Activated CD8-positive, alpha-beta memory T cell treated with anti-CD3 and anti-CD28 coated beads for 48 hours (primary cell): ENCODE data around the gene VAT1.
"Not testable (repeated sequence)": the region's sequence is repeated elsewhere in the genome, so short reads cannot be mapped to it uniquely, and the experiment has no call there.

Source experiments
- DNase-seq, 3 experiments: peaks; one replicate each; pipeline ENCODE4 v3.0.0-alpha.2; 2020; ENCODE audit warnings: low read depth in 2 of 3, low spot score in 2 of 3

Gene VAT1

GRCh38 chr17:42975701-42976100 is 46.5 kb downstream of the VAT1 start:
- not testable (repeated sequence) for DNase-seq

DNA sequence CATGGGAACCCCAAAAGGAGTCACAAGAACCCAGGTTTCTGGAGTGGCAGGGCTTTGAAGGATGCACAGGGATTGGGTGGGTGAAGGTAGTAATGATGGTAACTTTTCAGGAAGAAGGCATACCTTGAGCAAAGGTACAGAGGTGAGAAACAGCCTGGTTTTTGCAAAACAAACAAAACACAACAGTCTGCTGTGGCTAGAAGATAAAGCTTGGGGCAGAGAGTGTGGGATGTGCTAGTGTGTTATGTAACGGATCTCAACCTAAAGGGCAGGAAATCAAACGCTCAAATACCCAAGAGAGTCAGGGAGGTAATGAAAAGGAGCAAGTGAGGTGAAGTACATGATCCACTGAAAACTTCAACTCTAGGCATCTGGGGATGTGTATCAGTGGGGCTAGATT is 46.9 kb downstream of the VAT1 start:
- DNase-seq, result no peak

DNA sequence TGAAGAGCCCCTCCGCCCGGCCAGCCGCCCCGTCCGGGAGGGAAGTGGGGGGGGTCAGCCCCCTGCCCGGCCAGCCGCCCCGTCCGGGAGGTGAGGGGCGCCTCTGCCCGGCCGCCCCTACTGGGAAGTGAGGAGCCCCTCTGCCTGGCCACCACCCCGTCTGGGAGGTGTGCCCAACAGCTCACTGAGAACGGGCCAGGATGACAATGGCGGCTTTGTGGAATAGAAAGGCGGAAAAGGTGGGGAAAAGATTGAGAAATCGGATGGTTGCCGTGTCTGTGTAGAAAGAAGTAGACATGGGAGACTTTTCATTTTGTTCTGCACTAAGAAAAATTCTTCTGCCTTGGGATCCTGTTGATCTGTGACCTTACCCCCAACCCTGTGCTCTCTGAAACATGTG is 48.9 kb downstream of the VAT1 start:
- not testable (repeated sequence) for DNase-seq

GRCh38 chr17:42971589-42971988 is 50.6 kb downstream of the VAT1 start:
- DNase-seq, result no peak

DNA sequence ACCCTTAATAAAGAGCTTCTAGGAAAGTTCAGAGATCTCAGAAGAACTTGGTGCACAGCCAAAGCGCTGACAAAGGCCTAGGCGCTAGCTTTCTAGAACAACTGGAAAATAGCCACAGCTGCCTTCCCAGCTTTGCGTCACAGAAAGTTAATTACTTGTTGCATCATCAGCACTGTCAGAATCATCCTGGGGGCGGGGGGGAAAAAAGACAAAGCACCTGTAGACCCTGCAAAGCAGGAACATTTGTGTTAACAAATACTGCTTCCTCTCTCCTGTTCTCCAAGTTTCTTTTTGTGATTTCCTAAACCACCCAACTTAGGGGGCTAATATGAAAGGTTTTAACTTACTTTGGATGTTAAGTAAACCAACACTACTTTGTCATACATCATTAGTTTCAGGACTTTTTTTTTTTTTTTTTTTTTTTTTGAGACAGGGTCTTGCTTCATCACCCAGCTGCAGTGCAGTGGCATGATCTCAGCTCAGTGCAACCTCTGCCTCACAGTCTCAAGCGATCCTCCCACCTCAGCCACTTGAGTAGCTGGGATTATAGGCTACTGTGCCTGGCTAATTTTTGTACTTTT is 53.1 kb downstream of the VAT1 start:
- no peak for DNase-seq

- DNase-seq, result no peak
These were observed 54.3 kb downstream of the VAT1 start for GRCh38 chr17:42967925-42968324.
